ENCODE data around the gene DCLRE1B. TPM values are rescaled to one million over a fixed set of nuclear protein-coding genes. Genes with fewer than 3 reads are reported as not detected.

Gene DCLRE1B
- total RNA-seq, 1 donor from 2014 or later: 8.0 TPM

DNA sequence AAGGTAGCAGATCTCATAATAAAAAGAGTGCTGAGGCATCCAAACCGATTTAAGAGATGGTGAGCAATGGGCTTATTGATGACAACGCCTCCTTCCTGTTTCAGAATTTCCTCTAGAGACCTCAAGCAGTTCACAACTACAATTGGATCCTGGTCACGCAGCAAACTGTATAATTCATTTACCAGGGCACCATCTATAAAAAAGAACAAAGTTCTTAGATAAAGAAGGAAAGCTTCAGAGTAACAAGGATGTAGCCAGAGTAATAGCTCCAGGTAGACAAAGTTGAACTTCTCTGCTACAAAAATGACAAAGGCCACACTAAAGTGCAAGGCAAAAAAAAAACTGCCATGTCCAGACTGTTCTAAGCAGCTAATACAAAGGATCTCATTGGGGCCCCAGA is 3.9 kb upstream of the DCLRE1B start:
- H3K4me2 ChIP-seq: no peak overlapping the region
- peaks cover 10% of the 10 kb centered on the region for H3K36me3 Mint-ChIP-seq
- no peak overlapping the region for H3K4me3 Mint-ChIP-seq
- DNase-seq (ENCODE audit: low spot score): no peak
- H3K9ac ChIP-seq: no peak overlapping the region
- no peaks in the 10 kb centered on the region for H3K9me3 Mint-ChIP-seq
- H4K20me1 ChIP-seq (ENCODE audit: low read depth): no peaks in the 10 kb centered on the region
- H3K9me3 ChIP-seq (ENCODE audit: low read depth): no peaks in the 10 kb centered on the region
- H3K27ac ChIP-seq: no peak overlapping the region
- no peaks in the 10 kb centered on the region for H3K27me3 ChIP-seq
- H3K27me3 Mint-ChIP-seq (ENCODE audit: insufficient read depth, low read depth): peaks cover 6% of the 10 kb centered on the region
- no peak overlapping the region for H3K27ac Mint-ChIP-seq
- H3F3A ChIP-seq (ENCODE audit: low read depth): peaks cover 17% of the 10 kb centered on the region
- no peaks in the 10 kb centered on the region for H3K36me3 ChIP-seq
- no peak overlapping the region for H2AFZ ChIP-seq (replicated peaks)
- no peak overlapping the region for H3K4me3 ChIP-seq
- no peak for TF ChIP-seq EZH2 (IDR thresholded peaks at IDR 0.05)
- TF ChIP-seq, protein P1, sequence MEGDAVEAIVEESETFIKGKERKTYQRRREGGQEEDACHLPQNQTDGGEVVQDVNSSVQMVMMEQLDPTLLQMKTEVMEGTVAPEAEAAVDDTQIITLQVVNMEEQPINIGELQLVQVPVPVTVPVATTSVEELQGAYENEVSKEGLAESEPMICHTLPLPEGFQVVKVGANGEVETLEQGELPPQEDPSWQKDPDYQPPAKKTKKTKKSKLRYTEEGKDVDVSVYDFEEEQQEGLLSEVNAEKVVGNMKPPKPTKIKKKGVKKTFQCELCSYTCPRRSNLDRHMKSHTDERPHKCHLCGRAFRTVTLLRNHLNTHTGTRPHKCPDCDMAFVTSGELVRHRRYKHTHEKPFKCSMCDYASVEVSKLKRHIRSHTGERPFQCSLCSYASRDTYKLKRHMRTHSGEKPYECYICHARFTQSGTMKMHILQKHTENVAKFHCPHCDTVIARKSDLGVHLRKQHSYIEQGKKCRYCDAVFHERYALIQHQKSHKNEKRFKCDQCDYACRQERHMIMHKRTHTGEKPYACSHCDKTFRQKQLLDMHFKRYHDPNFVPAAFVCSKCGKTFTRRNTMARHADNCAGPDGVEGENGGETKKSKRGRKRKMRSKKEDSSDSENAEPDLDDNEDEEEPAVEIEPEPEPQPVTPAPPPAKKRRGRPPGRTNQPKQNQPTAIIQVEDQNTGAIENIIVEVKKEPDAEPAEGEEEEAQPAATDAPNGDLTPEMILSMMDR (IDR thresholded peaks at IDR 0.05): no peak
- no peak for TF ChIP-seq EZH2phosphoT487 (IDR thresholded peaks at IDR 0.05)
- H3K4me1 ChIP-seq: peaks cover 9% of the 10 kb centered on the region
- peaks cover 11% of the 10 kb centered on the region for H3K4me1 Mint-ChIP-seq
- peaks cover 21% of the 10 kb centered on the region for H3K79me2 ChIP-seq (ENCODE audit: low read depth)

DNA sequence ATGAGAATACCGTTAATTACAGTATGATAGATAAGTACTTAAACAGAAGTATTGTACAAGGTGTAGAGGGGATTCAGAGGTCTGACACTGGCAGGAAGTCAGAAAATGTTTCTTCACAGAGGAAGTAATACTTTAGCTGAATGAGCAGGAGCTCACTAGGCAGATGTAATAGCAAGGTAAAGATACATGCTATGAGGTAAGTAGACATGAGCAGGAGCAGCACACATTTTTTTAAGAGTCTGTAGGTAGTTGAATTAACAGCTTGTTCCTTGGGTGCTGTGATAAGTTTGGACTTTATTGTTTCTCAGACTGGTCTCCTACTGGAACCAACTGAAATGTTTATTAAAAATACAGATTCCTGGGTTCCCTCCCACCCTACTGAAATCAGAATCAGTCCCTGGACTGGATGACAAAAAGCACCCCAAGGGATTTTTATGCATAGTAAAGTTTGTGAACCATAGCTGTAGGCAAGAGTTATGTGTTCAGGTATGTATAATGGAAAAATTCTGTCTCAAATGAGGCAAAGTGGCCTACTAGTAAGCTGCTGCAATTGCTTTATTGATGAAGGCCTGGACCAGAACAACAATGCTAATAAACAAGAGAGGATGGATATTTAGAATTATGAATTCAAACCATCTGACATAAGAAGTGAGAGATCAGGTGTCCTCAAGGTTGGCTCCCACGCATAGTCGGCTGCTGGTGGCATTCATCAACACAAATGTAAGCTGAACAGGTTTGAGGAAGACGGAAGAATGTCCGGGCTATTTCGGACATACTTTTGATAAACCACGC is 1.4 kb upstream of the DCLRE1B start:
- Histone ChIP-seq H3K27ac (no peak overlapping the region), H3F3A (ENCODE audit: low read depth) (peaks cover 17% of the 10 kb centered on the region), H3K4me2 (peak overlapping the region; percentile 77), H3K79me2 (ENCODE audit: low read depth) (peaks cover 27% of the 10 kb centered on the region), H2AFZ (replicated peaks) (peak overlapping the region; percentile 93), H3K4me3 (peak overlapping the region; percentile 78), H3K9ac (no peak overlapping the region), H3K9me3 (ENCODE audit: low read depth) (no peaks in the 10 kb centered on the region), H4K20me1 (ENCODE audit: low read depth) (no peaks in the 10 kb centered on the region), H3K4me1 (peaks cover 9% of the 10 kb centered on the region), H3K27me3 (no peaks in the 10 kb centered on the region), H3K36me3 (no peaks in the 10 kb centered on the region)
- TF ChIP-seq EZH2phosphoT487 (IDR thresholded peaks at IDR 0.05): no peak
- no peak for TF ChIP-seq EZH2 (IDR thresholded peaks at IDR 0.05)
- TF ChIP-seq, protein P1 (IDR thresholded peaks at IDR 0.05): no peak
- no peak for DNase-seq (ENCODE audit: low spot score)
- Mint-ChIP-seq H3K4me1 (peaks cover 19% of the 10 kb centered on the region), H3K36me3 (peaks cover 6% of the 10 kb centered on the region), H3K9me3 (no peaks in the 10 kb centered on the region), H3K4me3 (peak overlapping the region; percentile 97), H3K27ac (peak overlapping the region; percentile 8), H3K27me3 (ENCODE audit: insufficient read depth, low read depth) (peaks cover 5% of the 10 kb centered on the region)

DNA sequence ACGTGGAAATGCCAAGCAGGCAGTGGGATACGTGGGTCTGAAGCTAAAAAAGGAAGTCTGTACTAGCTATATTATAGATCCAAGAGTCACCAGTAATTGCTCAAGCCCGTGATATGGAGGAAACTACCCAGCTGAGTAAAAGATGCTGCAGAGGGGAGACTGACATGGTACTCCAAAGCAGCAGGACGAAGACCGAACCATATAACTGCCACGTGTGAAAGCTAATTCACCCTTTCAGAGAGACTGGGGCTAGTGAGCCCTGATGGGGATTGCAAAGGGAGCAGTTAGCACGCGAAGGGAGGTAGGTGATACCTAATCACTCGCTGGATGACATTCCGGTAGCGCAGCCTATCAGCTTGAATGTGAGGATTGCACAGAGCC is 843 bp upstream of the DCLRE1B start:
- Histone ChIP-seq H3K79me2 (ENCODE audit: low read depth) (peaks cover 27% of the 10 kb centered on the region), H3F3A (ENCODE audit: low read depth) (peaks cover 17% of the 10 kb centered on the region), H3K9me3 (ENCODE audit: low read depth) (no peaks in the 10 kb centered on the region), H3K4me1 (peaks cover 9% of the 10 kb centered on the region), H2AFZ (replicated peaks) (peak overlapping the region; percentile 93), H3K4me3 (peak overlapping the region; percentile 78), H3K4me2 (peak overlapping the region; percentile 77), H3K27me3 (no peaks in the 10 kb centered on the region), H4K20me1 (ENCODE audit: low read depth) (no peaks in the 10 kb centered on the region), H3K36me3 (no peaks in the 10 kb centered on the region), H3K9ac (peak overlapping the region; percentile 0), H3K27ac (peak overlapping the region; percentile 46)
- Mint-ChIP-seq H3K27me3 (ENCODE audit: insufficient read depth, low read depth) (peaks cover 6% of the 10 kb centered on the region), H3K4me3 (peak overlapping the region; percentile 97), H3K4me1 (peaks cover 19% of the 10 kb centered on the region), H3K9me3 (no peaks in the 10 kb centered on the region), H3K36me3 (peaks cover 7% of the 10 kb centered on the region), H3K27ac (peak overlapping the region; percentile 34)
- DNase-seq (ENCODE audit: low spot score): peak; percentile 78
- TF ChIP-seq EZH2 (IDR thresholded peaks at IDR 0.05) (no peak), EZH2phosphoT487 (IDR thresholded peaks at IDR 0.05) (no peak)
- TF ChIP-seq, protein P1 (IDR thresholded peaks at IDR 0.05): no peak
